GM19043 (cell line): Measurements from ENCODE around the gene ARIH1.
"Not testable (repeated sequence)": the region's sequence is repeated elsewhere in the genome, so short reads cannot be mapped to it uniquely, and the experiment has no call there.

Experiments
- ATAC-seq: cut with Tn5 transposase; IDR thresholded peaks from one replicate; pipeline ENCODE4 v1.9.1; 2021; ENCODE audit warnings: low read depth; ENCODE audit not compliant: unreplicated experiment

The ARIH1 gene

GRCh38 chr15:72592097-72592496 lies 118.0 kb downstream of the ARIH1 start:
- ATAC-seq = no peak

GRCh38 chr15:72592676-72593075 lies 118.5 kb downstream of the ARIH1 start:
- ATAC-seq = no peak

- no peak for ATAC-seq
Measured at GRCh38 chr15:72593838-72594237, 119.7 kb downstream of the ARIH1 start.

- no peak for ATAC-seq
Measured at GRCh38 chr15:72599855-72600464, 125.8 kb downstream of the ARIH1 start.

GRCh38 chr15:72604794-72605193 lies 130.7 kb downstream of the ARIH1 start:
- ATAC-seq = no peak

- not testable (repeated sequence) for ATAC-seq
Measured at GRCh38 chr15:72608084-72608483, 134.0 kb downstream of the ARIH1 start.

- no peak for ATAC-seq
Measured at GRCh38 chr15:72609862-72610261, 135.7 kb downstream of the ARIH1 start.

GRCh38 chr15:72612324-72612723 lies 138.2 kb downstream of the ARIH1 start:
- not testable (repeated sequence) for ATAC-seq

- ATAC-seq = no peak
Measured at GRCh38 chr15:72614810-72615532, 140.8 kb downstream of the ARIH1 start.

GRCh38 chr15:72615533-72616233 lies 141.6 kb downstream of the ARIH1 start:
- not testable (repeated sequence) for ATAC-seq

- ATAC-seq = no peak
Measured at GRCh38 chr15:72616491-72617210, 142.5 kb downstream of the ARIH1 start.

GRCh38 chr15:72623854-72624253 lies 149.7 kb downstream of the ARIH1 start:
- not testable (repeated sequence) for ATAC-seq

GRCh38 chr15:72626153-72626552 lies 152.0 kb downstream of the ARIH1 start:
- not testable (repeated sequence) for ATAC-seq

GRCh38 chr15:72628249-72629067 lies 154.3 kb downstream of the ARIH1 start:
- ATAC-seq = not testable (repeated sequence)

- ATAC-seq = not testable (repeated sequence)
Measured at GRCh38 chr15:72629068-72629570, 155.0 kb downstream of the ARIH1 start.

GRCh38 chr15:72636519-72637282 lies 162.6 kb downstream of the ARIH1 start:
- not testable (repeated sequence) for ATAC-seq

- not testable (repeated sequence) for ATAC-seq
Measured at GRCh38 chr15:72639759-72640483, 165.8 kb downstream of the ARIH1 start.

- not testable (repeated sequence) for ATAC-seq
Measured at GRCh38 chr15:72642271-72642670, 168.1 kb downstream of the ARIH1 start.
